GM18502 (cell line): ENCODE results near the gene CALHM1.
"Not testable (repeated sequence)": the region's sequence is repeated elsewhere in the genome, so short reads cannot be mapped to it uniquely, and the experiment has no call there.

ENCODE experiments used
- ATAC-seq: cut with Tn5 transposase; IDR thresholded peaks from one replicate; pipeline ENCODE4 v1.9.1; 2021; ENCODE audit warnings: mild to moderate bottlenecking; ENCODE audit not compliant: unreplicated experiment, poor library complexity

The CALHM1 gene

GRCh38 chr10:103458720-103459119 is at the start of gene CALHM1:
TSS of gene CALHM1 (minus strand) at chr10:103458900. CDS start at chr10:103458751, 149 bp downstream.
- ATAC-seq = no peak

GRCh38 chr10:103507235-103508191 is 48.8 kb upstream of the CALHM1 start:
- no peak for ATAC-seq

GRCh38 chr10:103506061-103506460 is 47.4 kb upstream of the CALHM1 start:
- ATAC-seq = no peak

GRCh38 chr10:103504181-103504783 is 45.6 kb upstream of the CALHM1 start:
- no peak for ATAC-seq

GRCh38 chr10:103503777-103504176 is 45.1 kb upstream of the CALHM1 start:
- ATAC-seq = not testable (repeated sequence)

- no peak for ATAC-seq
Observed at GRCh38 chr10:103502849-103503660, 44.4 kb upstream of the CALHM1 start.

GRCh38 chr10:103501186-103501585 is 42.5 kb upstream of the CALHM1 start:
- no peak for ATAC-seq

GRCh38 chr10:103500481-103500880 is 41.8 kb upstream of the CALHM1 start:
- ATAC-seq = no peak

- no peak for ATAC-seq
Observed at GRCh38 chr10:103499881-103500280, 41.2 kb upstream of the CALHM1 start.

GRCh38 chr10:103498936-103499638 is 40.4 kb upstream of the CALHM1 start:
- ATAC-seq = no peak

- ATAC-seq = no peak
Observed at GRCh38 chr10:103497161-103497915, 38.6 kb upstream of the CALHM1 start.

- ATAC-seq = no peak
Observed at GRCh38 chr10:103495321-103495720, 36.6 kb upstream of the CALHM1 start.

GRCh38 chr10:103493916-103494877 is 35.5 kb upstream of the CALHM1 start:
- no peak for ATAC-seq

GRCh38 chr10:103493362-103493915 is 34.7 kb upstream of the CALHM1 start, which contains the start of gene NEURL1:
TSS of gene NEURL1 (plus strand) at chr10:103493705. CDS start at chr10:103494388, 683 bp downstream.
- ATAC-seq = no peak

- no peak for ATAC-seq
Observed at GRCh38 chr10:103492655-103493261, 34.1 kb upstream of the CALHM1 start.

GRCh38 chr10:103491729-103492364 is 33.1 kb upstream of the CALHM1 start:
- ATAC-seq = no peak

GRCh38 chr10:103490986-103491314 is 32.2 kb upstream of the CALHM1 start:
- ATAC-seq = no peak
